HL-60 (cell line): ENCODE results near the gene DSCAML1.

Source experiments
- DNase-seq, 2 experiments: peaks; one replicate each; pipeline ENCODE4 v3.0.0-alpha.2; 2010 to 2020; ENCODE audit warnings: low read depth in 1 of 2, low spot score in 1 of 2
- H3K27ac ChIP-seq: fragments of 250-450 bp; sonication (Bioruptor Pico); replicated peaks from 2 replicates; pipeline ENCODE4 v1.5.1; 2020; ENCODE audit warnings: mild to moderate bottlenecking, moderate library complexity
- H3K27me3 ChIP-seq: fragments of 250-450 bp; sonication (Bioruptor Pico); 2 replicates; pipeline ENCODE4 v1.5.1; 2021; ENCODE audit warnings: mild to moderate bottlenecking, moderate library complexity; ENCODE audit not compliant: insufficient read depth, poor library complexity, severe bottlenecking
- H3K4me3 ChIP-seq: replicated peaks from 2 replicates; pipeline ENCODE4 v1.5.1; 2011; ENCODE audit warnings: mild to moderate bottlenecking, control low read depth, low read length; ENCODE audit not compliant: insufficient read depth
- CTCF ChIP-seq: IDR thresholded peaks from one replicate; pipeline ENCODE4 v1.5.1; 2011; ENCODE audit warnings: low read length, control low read depth, inconsistent platforms; ENCODE audit not compliant: insufficient read depth
- GABPA ChIP-seq: IDR thresholded peaks from 2 replicates; pipeline ENCODE4 v1.6.1; 2012; ENCODE audit warnings: low read depth
- POLR2AphosphoS5 ChIP-seq: IDR thresholded peaks from 2 replicates; pipeline ENCODE4 v1.6.1; 2012; ENCODE audit warnings: low read depth
- REST ChIP-seq: IDR thresholded peaks from 2 replicates; pipeline ENCODE4 v1.6.1; 2012; ENCODE audit warnings: low read depth; ENCODE audit not compliant: insufficient replicate concordance
- SPI1 ChIP-seq: IDR thresholded peaks from 2 replicates; pipeline ENCODE4 v1.6.1; 2012; ENCODE audit warnings: low read depth, mild to moderate bottlenecking, borderline replicate concordance

The DSCAML1 gene

GRCh38 chr11:117385906-117386305 lies 411.1 kb downstream of the DSCAML1 start:
- no peak overlapping the region for H3K27ac ChIP-seq
- DNase-seq: no peak
- no peak overlapping the region for H3K4me3 ChIP-seq
- H3K27me3 ChIP-seq: no peaks in the 10 kb centered on the region
- no peak for TF ChIP-seq CTCF
- no peak for TF ChIP-seq POLR2AphosphoS5
- TF ChIP-seq GABPA: no peak
- TF ChIP-seq REST: no peak
- no peak for TF ChIP-seq SPI1

GRCh38 chr11:117385471-117385870 lies 411.5 kb downstream of the DSCAML1 start:
- no peak for DNase-seq
- no peak overlapping the region for H3K4me3 ChIP-seq
- no peak overlapping the region for H3K27ac ChIP-seq
- TF ChIP-seq GABPA (no peak), REST (no peak), CTCF (no peak), POLR2AphosphoS5 (no peak), SPI1 (no peak)
- no peaks in the 10 kb centered on the region for H3K27me3 ChIP-seq

- Histone ChIP-seq H3K27ac (no peak overlapping the region), H3K27me3 (no peaks in the 10 kb centered on the region), H3K4me3 (no peak overlapping the region)
- TF ChIP-seq SPI1: no peak
- no peak for TF ChIP-seq GABPA
- no peak for TF ChIP-seq CTCF
- TF ChIP-seq REST: no peak
- no peak for TF ChIP-seq POLR2AphosphoS5
- DNase-seq: no peak
These were observed 413.0 kb downstream of the DSCAML1 start for GRCh38 chr11:117384045-117384444.
